ENCODE measurements around the gene ACSF3.
"Not testable (repeated sequence)": the region's sequence is repeated elsewhere in the genome, so short reads cannot be mapped to it uniquely, and the experiment has no call there.

The ACSF3 gene

DNA sequence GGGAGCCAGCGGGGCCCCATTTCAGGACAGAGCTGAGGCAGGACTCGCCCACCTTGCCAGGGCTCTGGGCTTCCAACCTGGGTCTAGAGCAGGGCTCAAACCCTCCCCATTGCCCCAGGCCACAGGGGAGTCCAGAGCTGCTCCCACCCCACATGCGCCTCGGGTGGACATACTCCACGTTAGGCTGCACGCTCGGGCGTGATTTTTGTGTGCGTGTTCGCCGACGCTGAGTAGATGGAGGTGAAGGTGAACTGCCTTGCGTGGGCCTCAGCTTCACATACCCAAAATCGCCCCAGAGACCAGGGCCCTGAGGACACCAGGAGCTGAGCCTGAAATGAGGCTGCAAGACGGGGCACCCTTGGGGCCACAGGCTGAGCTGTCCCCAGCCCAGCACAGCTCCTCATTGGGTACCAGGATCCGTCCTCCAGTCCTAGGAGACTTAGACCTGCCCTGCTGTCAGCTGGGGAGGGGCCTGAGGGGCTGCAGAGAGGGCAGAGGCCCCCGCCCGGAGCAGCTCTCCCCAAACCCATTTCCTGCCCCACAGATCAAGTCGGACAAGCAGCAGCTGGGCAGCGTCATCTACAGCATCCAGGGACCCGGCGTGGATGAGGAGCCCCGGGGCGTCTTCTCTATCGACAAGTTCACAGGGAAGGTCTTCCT is 86.1 kb downstream of the ACSF3 start:
- no peak for DNase-seq

DNA sequence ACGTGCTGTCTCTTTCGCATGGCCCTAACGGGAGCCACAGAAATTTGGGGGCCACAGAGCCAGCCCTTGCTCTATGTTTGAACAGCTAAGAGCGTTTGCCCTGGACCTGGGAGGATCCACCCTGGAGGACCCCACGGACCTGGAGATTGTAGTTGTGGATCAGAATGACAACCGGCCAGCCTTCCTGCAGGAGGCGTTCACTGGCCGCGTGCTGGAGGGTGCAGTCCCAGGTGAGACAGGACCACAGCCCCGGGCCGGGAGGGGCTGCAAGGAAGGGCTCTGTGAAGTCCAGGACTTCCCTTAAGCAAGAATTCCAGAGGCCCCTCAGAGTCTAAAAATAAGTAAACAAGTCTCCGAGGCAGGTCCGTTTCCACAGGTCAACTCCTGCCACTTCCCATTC is 89.8 kb downstream of the ACSF3 start:
- no peak for DNase-seq

DNA sequence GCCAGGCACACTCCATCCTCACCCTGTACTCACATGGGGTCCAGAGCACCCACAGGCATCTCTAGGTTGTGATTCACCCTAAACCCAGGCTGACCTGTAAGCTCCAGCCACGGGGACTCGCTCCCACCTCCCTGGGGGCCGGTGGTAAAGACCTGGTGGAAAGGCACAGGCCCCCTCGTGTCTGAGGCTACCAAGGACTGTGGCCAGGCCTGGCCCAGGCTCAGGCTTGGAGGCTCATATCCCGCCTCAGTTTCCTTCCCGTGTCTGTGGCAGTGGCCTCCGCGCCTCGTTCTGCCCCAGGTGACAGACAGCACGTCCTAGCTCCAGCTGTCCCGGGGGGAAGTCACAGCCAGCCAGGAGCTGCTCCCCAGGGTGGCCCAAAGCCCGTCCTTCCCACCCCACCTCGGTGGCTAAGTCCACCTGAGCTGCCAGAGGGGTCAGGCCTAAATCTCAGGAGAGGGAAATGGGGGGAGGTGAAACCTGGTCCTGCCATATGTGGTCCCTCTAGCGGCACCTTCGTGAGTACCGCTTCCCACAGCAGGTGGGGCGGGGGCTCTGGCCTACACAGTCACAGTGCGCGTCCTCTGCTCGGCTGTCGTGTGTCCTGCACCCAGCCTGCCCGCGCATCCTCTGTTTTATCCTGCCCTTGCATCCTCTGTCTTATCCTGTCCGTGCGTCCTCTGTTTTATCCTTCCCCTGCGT is 90.5 kb downstream of the ACSF3 start:
- no peak for DNase-seq

DNA sequence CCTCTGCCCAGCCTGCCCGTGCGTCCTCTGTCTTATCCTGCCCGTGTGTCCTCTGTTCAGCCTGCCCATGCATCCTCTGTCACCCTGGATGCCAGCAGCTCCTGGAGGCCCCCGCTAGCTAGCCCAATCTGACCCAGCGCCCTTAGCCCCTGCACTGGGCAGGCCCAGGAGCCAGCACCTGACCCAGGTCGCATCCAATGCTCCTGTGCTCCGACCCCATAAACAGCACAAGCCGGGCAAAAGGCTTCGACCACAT is 91.0 kb downstream of the ACSF3 start:
- no peak for DNase-seq

DNA sequence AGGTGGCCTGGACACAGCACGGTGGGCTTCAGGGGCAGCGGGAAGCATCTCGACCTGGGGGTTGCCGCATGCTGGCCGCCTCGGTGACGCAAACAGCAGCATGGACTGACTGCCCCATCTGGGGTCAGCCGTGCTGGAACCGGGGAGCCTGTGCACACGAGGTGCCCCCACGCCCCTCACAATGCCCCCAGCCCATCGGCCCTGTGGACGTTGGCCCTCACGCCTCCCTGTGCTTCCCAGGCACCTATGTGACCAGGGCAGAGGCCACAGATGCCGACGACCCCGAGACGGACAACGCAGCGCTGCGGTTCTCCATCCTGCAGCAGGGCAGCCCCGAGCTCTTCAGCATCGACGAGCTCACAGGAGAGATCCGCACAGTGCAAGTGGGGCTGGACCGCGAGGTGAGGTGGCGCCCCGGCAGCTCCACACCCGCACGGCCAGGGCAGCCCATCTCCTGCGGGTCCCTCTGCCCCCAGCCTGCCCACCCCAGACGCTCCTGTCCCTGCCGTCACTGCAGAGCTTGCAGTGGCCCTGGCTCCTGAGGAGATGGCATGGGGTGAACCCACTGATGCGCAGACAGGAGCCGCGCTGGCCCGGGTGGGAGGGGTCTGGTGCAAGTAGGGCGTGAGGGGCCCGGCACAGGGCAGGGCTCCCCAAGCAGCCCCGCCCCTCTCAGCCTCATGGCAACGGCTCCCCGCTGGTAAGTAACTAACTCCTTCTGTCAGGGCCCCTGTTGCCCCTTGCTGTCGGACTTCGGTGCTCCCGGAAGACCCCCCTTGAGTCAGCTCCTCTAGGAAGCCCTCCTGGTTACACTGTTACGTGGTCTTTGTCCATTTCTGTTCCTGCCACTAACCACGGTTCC is 91.5 kb downstream of the ACSF3 start:
- DNase-seq, result no peak

DNA sequence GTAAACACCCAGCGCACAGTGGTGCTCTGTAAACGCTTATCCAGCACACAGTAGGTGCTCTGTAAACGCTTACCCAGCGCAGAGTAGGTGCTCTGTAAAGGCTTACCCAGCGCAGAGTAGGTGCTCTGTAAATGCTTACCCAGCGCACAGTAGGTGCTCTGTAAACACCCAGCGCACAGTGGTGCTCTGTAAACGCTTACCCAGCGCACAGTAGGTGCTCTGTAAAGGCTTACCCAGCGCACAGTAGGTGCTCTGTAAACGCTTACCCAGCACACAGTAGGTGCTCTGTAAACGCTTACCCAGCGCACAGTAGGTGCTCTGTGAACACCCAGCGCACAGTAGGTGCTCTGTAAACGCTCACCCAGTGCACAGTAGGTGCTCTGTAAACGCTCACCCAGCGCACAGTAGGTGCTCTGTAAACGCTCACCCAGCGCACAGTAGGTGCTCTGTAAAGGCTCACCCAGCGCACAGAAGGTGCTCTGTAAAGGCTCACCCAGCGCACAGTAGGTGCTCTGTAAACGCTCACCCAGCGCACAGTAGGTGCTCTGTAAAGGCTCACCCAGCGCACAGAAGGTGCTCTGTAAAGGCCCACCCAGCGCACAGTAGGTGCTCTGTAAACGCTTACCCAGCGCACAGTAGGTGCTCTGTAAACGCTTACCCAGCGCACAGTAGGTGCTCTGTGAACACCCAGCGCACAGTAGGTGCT is 92.4 kb downstream of the ACSF3 start:
- DNase-seq, result not testable (repeated sequence)

DNA sequence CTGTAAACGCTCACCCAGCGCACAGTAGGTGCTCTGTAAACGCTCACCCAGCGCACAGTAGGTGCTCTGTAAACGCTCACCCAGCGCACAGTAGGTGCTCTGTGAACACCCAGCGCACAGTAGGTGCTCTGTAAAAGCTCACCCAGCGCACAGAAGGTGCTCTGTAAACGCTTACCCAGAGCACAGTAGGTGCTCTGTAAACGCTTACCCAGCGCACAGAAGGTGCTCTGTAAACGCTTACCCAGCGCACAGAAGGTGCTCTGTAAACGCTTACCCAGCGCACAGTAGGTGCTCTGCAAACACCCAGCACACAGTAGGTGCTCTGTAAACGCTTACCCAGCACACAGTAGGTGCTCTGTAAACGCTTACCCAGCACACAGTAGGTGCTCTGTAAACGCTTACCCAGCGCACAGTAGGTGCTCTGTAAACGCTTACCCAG is 93.0 kb downstream of the ACSF3 start:
- not testable (repeated sequence) for DNase-seq

DNA sequence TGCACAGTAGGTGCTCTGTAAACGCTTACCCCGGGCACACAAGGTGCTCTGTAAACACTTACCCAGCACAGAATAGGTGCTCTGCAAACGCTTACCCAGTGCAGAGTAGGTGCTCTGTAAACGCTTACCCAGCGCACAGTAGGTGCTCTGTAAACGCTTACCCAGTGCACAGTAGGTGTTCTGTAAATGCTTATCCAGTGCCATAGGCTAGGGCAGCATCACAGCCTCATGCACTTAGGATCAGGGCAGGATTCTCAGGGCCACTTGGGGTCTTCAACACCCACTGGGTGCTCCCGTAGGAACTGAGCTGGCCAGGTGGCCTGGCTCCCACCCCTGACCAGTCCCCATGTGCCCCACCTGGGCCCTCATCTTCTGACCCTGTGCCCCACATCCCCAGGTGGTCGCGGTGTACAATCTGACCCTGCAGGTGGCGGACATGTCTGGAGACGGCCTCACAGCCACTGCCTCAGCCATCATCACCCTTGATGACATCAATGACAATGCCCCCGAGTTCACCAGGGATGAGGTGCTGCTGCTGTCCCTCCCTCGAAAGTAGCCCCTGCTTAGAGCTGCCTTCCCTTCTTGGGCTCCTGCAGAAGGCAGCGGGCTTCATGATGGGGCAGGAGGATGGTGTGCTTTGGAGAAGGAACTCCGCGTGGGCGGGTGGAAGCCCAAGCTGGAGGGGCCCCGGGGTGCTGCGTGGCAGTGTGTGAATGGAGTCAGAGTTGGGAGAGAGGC is 93.5 kb downstream of the ACSF3 start:
- DNase-seq, result no peak

DNA sequence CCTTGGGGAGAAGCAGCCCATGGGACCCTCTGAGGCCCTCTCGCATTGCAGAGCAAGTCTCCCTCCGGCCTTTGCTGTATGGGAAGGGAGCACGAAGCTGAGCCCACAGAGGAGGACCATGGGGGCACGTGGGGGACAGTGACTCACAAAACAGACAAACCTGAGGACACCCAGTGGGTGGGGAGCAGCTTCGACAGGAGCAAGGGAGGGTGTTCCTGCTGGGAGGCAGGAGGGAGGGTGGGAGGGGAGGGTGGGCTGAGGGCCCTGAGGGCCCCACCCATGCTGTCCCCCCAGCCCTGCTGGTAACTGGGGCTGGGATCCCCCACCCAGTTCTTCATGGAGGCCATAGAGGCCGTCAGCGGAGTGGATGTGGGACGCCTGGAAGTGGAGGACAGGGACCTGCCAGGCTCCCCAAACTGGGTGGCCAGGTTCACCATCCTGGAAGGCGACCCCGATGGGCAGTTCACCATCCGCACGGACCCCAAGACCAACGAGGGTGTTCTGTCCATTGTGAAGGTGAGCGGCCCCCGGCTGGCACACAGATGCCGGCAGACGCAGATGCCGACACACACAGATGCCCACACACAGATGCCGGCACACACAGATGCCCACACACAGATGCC is 94.2 kb downstream of the ACSF3 start:
- DNase-seq, result no peak

DNA sequence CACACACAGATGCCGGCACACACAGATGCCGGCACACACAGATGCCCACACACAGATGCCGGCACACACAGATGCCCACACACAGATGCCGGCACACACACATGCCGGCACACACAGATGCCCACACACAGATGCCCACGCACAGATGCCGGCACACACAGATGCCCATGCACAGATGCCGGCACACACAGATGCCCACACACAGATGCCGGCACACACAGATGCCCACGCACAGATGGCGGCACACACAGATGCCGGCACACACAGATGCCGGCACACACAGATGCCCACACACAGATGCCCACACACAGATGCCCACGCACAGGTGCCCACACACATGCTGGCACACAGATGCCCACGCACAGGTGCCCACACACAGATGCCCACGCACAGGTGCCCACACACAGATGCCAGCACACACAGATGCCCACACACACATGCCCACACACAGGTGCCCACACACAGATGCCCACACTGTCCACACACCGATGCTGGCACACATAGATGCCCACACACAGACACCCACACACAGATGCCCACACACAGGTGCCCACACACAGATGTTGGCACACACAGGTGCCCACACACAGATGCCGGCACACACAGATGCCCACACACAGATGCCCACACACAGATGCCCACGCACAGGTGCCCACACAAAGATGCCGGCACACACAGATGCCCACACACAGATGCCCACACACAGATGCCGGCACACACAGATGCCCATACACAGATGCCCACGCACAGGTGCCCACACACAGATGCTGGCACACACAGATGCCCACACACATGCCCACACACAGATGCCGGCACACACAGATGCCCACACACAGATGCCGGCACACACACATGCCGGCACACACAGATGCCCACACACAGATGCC is 95.1 kb downstream of the ACSF3 start:
- DNase-seq, result not testable (repeated sequence)

DNA sequence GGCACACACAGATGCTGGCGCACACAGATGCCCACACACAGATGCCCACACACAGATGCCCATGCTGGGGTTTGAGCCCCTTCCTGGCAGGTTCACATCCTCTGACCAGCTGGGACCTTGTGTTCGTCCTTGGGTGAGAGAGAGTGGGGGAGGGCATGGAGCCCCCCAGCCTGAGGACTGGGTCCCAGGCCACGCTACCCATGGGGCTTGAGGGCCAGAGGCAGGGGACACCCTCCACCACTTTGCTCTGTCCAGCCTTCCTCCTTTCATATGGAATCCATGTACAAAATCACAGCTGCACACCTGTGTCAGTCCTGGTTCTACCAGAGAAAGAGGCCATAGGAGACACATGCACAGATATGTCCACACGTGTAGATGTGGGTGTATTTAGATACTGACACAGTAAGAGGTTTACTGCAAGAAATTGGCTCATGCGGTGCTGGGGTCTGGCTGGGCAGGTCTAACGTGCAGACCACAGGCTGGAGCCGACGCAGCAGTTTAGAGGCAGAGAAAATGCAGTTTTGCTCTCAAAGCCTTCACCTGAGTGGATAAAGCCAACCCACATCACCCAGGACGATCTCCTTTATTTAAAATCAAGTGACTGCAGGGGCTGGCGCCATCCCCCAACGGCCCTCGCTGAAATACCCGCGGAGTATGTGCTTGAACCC is 95.8 kb downstream of the ACSF3 start:
- DNase-seq, result no peak

DNA sequence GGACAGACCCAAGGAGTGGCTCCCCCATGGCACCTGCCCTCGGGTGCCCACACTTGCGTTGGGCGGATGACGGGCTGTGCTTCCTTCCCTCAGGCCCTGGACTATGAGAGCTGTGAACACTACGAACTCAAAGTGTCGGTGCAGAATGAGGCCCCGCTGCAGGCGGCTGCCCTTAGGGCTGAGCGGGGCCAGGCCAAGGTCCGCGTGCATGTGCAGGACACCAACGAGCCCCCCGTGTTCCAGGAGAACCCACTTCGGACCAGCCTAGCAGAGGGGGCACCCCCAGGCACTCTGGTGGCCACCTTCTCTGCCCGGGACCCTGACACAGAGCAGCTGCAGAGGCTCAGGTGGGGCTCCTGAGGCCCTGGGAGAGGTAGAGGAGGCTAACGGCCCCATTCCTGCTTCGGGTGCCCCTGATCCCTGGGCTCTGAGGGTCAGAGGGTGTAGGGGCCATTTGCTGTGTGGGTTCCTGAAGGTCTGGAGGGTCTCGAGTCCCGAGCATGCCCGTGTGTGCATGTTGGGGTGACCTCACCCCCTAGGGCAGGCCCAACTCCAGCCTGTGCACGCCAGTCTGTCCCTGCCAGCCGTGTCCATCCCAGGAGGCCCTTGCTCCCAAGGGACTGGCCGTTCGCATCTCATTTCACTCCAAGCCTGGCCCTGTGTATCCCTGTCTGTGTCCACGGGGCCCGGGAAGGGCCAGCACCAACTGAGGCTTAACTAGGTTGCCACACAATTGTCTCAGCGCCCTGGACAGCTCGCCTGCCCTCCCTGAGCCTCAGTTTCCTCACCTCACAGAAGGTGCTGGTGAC is 96.7 kb downstream of the ACSF3 start:
- DNase-seq, result no peak

DNA sequence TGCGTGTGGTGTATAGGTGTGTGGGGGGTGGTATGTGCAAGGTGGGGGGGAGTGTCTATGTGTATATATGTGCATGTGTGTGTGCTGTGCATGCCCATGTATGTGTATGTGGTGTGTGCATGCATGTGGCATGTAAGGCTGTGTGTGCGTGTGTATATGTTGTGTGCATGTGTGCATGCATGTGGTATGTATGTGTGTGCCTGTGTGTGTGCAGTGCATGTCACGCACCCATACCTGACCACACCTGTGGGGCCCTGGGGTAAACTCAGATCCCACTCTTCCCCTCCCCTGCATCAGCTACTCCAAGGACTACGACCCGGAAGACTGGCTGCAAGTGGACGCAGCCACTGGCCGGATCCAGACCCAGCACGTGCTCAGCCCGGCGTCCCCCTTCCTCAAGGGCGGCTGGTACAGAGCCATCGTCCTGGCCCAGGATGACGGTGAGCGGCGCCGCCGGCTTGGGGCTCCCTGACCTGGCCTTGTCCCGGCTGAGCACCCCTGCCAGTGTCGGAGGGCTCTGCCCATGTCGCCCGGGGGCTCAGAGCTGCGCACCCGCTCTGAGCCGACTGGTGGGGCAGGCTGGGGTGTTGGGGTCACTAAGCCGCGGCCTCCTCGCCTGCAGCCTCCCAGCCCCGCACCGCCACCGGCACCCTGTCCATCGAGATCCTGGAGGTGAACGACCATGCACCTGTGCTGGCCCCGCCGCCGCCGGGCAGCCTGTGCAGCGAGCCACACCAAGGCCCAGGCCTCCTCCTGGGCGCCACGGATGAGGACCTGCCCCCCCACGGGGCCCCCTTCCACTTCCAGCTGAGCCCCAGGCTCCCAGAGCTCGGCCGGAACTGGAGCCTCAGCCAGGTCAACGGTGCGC is 97.6 kb downstream of the ACSF3 start:
- no peak for DNase-seq

DNA sequence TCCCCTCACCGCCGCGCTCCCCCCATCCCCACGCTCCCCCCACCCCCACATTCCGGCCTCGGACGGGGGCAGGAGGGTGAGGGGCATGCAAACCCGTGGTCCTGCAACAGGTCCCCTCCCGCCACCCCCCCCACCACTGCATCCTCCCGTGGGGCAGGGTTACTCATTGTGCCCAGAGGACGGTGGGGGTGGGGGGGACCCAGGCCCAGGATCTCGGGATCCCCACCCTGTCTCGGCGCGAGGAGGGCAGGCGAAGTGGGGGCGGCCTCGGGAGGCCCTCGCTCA is 98.2 kb downstream of the ACSF3 start:
- DNase-seq, result no peak

DNA sequence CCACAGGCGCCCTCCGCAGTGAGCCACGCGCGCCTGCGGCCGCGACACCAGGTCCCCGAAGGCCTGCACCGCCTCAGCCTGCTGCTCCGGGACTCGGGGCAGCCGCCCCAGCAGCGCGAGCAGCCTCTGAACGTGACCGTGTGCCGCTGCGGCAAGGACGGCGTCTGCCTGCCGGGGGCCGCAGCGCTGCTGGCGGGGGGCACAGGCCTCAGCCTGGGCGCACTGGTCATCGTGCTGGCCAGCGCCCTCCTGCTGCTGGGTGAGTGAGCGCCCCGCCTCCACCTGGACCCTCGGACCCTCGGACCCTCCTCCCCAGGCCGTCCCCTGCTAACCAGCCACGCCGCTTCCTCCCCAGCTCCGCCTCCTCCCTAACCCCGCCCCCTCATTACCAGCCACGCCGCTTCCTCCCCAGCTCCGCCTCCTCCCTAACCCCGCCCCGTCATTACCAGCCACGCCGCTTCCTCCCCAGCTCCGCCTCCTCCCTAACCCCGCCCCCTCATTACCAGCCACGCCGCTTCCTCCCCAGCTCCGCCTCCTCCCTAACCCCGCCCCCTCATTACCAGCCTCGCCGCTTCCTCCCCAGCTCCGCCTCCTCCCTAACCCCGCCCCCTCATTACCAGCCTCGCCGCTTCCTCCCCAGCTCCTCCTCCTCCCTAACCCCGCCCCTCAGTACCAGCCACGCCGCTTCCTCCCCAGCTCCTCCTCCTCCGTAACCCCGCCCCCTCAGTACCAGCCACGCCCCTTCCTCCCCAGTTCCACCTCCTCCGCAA is 98.7 kb downstream of the ACSF3 start:
- DNase-seq, result not testable (repeated sequence)

DNA sequence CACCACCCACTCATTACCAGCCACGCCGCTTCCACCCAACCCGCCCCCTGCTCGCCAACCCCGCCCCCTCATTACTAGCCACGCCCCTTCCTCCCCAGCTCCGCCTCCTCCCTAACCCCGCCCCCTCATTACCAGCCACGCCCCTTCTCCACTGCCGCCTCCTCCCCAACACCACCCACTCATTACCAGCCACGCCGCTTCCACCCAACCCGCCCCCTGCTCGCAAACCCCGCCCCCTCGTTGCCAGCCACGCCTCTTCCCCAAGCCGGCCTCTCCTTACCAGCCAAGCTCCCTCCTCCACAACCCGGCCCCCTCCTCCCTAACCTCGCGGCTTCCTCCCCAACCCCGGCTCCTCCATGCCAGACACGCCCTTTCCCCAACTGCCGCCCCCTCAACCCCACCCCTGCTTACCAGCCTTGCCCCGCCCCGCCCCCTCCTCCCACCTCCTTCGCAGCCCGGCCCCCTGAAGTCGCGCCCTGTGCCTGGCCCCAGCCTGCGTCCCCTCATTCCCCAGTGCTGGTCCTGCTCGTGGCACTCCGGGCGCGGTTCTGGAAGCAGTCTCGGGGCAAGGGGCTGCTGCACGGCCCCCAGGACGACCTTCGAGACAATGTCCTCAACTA is 99.4 kb downstream of the ACSF3 start:
- DNase-seq, result no peak

DNA sequence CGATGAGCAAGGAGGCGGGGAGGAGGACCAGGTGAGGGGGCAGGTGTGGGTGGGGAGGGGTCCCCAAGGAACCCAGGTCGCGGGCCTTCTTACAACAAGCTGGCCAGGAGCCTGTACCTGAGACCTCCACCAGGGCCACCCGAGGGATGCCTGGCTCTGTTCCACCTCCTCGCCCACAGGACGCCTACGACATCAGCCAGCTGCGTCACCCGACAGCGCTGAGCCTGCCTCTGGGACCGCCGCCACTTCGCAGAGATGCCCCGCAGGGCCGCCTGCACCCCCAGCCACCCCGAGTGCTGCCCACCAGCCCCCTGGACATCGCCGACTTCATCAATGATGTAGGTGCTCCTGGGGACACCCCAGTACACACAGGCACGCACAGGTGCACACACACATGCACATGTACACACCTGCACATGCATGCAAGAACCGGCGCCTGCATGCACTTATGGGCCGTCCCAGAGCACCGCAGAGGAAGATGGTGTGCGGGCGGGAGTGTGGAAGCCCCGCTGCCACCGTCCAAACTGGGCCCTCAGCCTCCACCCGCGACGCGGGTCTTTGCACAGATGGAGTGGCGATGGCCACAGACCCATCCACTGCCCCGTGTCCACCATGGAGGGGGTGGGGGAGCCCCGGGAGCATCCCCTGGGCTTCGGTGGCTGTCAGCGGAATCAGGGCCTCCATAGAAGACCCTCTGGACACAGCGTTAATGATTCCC is 100.1 kb downstream of the ACSF3 start:
- no peak for DNase-seq
